NK-92 (cell line): ENCODE measurements around the gene VAV3.

Source experiments
- DNase-seq: peaks from one replicate; lab custom pipeline; 2025; ENCODE audit not compliant: unreplicated experiment; lab: John Stamatoyannopoulos, UW

The VAV3 gene

GRCh38 chr1:107547363-107548155 lies 417.4 kb downstream of the VAV3 start:
- no peak for DNase-seq

GRCh38 chr1:107546576-107546975 lies 418.4 kb downstream of the VAV3 start:
- DNase-seq: no peak

- DNase-seq: no peak
Observed at GRCh38 chr1:107545879-107546278, 419.1 kb downstream of the VAV3 start.

GRCh38 chr1:107545056-107545577 lies 419.9 kb downstream of the VAV3 start:
- DNase-seq: no peak

GRCh38 chr1:107544285-107544684 lies 420.7 kb downstream of the VAV3 start:
- no peak for DNase-seq

GRCh38 chr1:107541412-107541811 lies 423.6 kb downstream of the VAV3 start:
- no peak for DNase-seq

- DNase-seq: no peak
Observed at GRCh38 chr1:107538502-107538901, 426.5 kb downstream of the VAV3 start.

- no peak for DNase-seq
Observed at GRCh38 chr1:107536266-107536665, 428.7 kb downstream of the VAV3 start.

GRCh38 chr1:107535091-107535490 lies 429.9 kb downstream of the VAV3 start:
- no peak for DNase-seq

GRCh38 chr1:107534632-107535031 lies 430.3 kb downstream of the VAV3 start:
- no peak for DNase-seq

GRCh38 chr1:107533436-107533835 lies 431.5 kb downstream of the VAV3 start:
- DNase-seq: no peak

- no peak for DNase-seq
Observed at GRCh38 chr1:107532318-107532717, 432.7 kb downstream of the VAV3 start.

GRCh38 chr1:107531065-107531908 lies 433.7 kb downstream of the VAV3 start:
- no peak for DNase-seq

GRCh38 chr1:107530543-107530942 lies 434.4 kb downstream of the VAV3 start:
- no peak for DNase-seq

GRCh38 chr1:107529511-107530149 lies 435.4 kb downstream of the VAV3 start:
- no peak for DNase-seq

- no peak for DNase-seq
Observed at GRCh38 chr1:107526524-107527198, 438.3 kb downstream of the VAV3 start.

GRCh38 chr1:107525961-107526360 lies 439.0 kb downstream of the VAV3 start:
- DNase-seq: no peak

- no peak for DNase-seq
Observed at GRCh38 chr1:107525145-107525544, 439.8 kb downstream of the VAV3 start.

GRCh38 chr1:107524301-107524700 lies 440.7 kb downstream of the VAV3 start:
- DNase-seq: no peak

GRCh38 chr1:107523736-107524135 lies 441.2 kb downstream of the VAV3 start:
- DNase-seq: no peak

GRCh38 chr1:107523061-107523460 lies 441.9 kb downstream of the VAV3 start:
- DNase-seq: no peak
